H1 (cell line): Measurements from ENCODE around the gene TBL2. TPM values are rescaled to one million over a fixed set of nuclear protein-coding genes. Genes with fewer than 3 reads are reported as not detected.

Experiments
- CHD7 ChIP-seq: fragments of 300-600 bp; sonication (generic); IDR thresholded peaks from 2 replicates; pipeline ENCODE4 v1.7.1; 2012; ENCODE audit warnings: low read length, moderate library complexity, mild to moderate bottlenecking, inconsistent platforms; ENCODE audit not compliant: insufficient replicate concordance
- CTCF ChIP-seq, 3 experiments: IDR thresholded peaks; 1 replicate in 2 of 3; 2 replicates in 1 of 3; pipeline versions ENCODE4 v1.5.1 to v1.6.1; 2011; ENCODE audit warnings: low read length in 3 of 3, mild to moderate bottlenecking in 3 of 3, inconsistent platforms in 2 of 3, low read depth in 1 of 3, moderate library complexity in 1 of 3; ENCODE audit not compliant: insufficient read depth in 1 of 3; ENCODE audit errors: control extremely low read depth in 1 of 3
- E2F6 ChIP-seq: IDR thresholded peaks from 2 replicates; pipeline ENCODE4 v1.6.1; 2012; ENCODE audit warnings: inconsistent platforms
- EP300 ChIP-seq, 2 experiments: IDR thresholded peaks; 1 replicate in 1 of 2; 2 replicates in 1 of 2; pipeline ENCODE4 v1.6.1; 2011 to 2012; ENCODE audit warnings: low read depth in 2 of 2, low read length in 2 of 2, mild to moderate bottlenecking in 2 of 2, borderline replicate concordance in 1 of 2, inconsistent platforms in 1 of 2, moderate library complexity in 1 of 2
- TAF7 ChIP-seq: optimal IDR thresholded peaks from 2 replicates; pipeline ENCODE3; 2011; ENCODE audit warnings: low read depth, mild to moderate bottlenecking, inconsistent platforms, low read length, moderate library complexity, borderline replicate concordance
- TEAD4 ChIP-seq: IDR thresholded peaks from 2 replicates; pipeline ENCODE4 v1.6.1; 2012; ENCODE audit warnings: low read depth, low read length, inconsistent platforms, mixed read lengths
- polyA plus RNA-seq, 7 experiments: library from polyadenylated mRNA; depleted of rRNA in 3 of 7; stranded (reverse) in 5 of 7; unstranded in 2 of 7; fragments of >200 nt in 5 of 7; fragments of 200-250 nt in 2 of 7; gene quantifications; 1 replicate in 5 of 7; 2 replicates in 1 of 7; 4 replicates in 1 of 7; pipeline versions ENCODE4 v1.2.1 to v1.2.3, GENCODE V29; 2011 to 2013; ENCODE audit warnings: missing spikeins in 2 of 7, mixed read lengths in 2 of 7
- total RNA-seq: library from RNA; stranded (reverse); fragmentation: NEBNext Ultra II Directional; extraction: Animal tissue kit (Norgen Biotek cat#: 25700); gene quantifications from 2 replicates; pipeline ENCODE4 v1.2.1, GENCODE V29; 2021

The TBL2 gene
- total and polyA plus RNA-seq, 2 of the 8 experiments (the other 6 are each of a cell fraction or from before 2014, with no cell fraction given): 25.8 to 29.7 TPM

GRCh38 chr7:73586911-73587310 is 8.5 kb upstream of the TBL2 start (continued):
- TF ChIP-seq CHD7 (no peak), EP300 (IDR thresholded peaks at IDR 0.05; ENCODE audit: borderline replicate concordance in 1 of 2, low read depth in 2 of 2, low read length in 2 of 2) (no peak), TEAD4 (no peak), CTCF (IDR thresholded peaks at IDR 0.05; ENCODE audit: control extremely low read depth in 1 of 3, insufficient read depth in 1 of 3, low read depth in 1 of 3, low read length in 3 of 3) (no peak), E2F6 (no peak), TAF7 (no peak)
